AG04449 (cell line): Measurements from ENCODE around the gene CMTM7.

ENCODE experiments used
- CTCF ChIA-PET: fragments of 350-600 bp; formaldehyde crosslinking; extraction: SDS; loops from one replicate; lab custom pipeline; 2021; ENCODE audit warnings: antibody characterized with exemption; lab: Yijun Ruan, JAX
- POLR2A ChIA-PET: fragments of 400-600, 350-600 bp; formaldehyde crosslinking; extraction: SDS; loops from one replicate; lab custom pipeline; 2020; ENCODE audit warnings: antibody characterized with exemption, inconsistent platforms; lab: Yijun Ruan, JAX
- DNase-seq: peaks from one replicate; pipeline ENCODE4 v3.0.0-alpha.2; 2010; ENCODE audit warnings: low read depth, low spot score
- H3K4me3 ChIP-seq: 2 replicates; pipeline ENCODE4 v1.5.1; 2011; ENCODE audit warnings: low read depth, mild to moderate bottlenecking, control low read depth, low read length
- CTCF ChIP-seq: IDR thresholded peaks from one replicate; pipeline ENCODE4 v1.5.1; 2011; ENCODE audit warnings: mild to moderate bottlenecking, moderate library complexity, low read length, control low read depth, inconsistent platforms; ENCODE audit not compliant: insufficient read depth; ENCODE audit errors: missing control alignments

Gene CMTM7

GRCh38 chr3:32392536-32393302 lies 1.1 kb downstream of the CMTM7 start:
- POLR2A ChIA-PET, result interaction anchor here (1.2 kb wide), 1 partner anchor 101 kb away, joined by 3 read pairs; no protein-coding TSS in a partner anchor
- H3K4me3 ChIP-seq, result peak overlapping the region; percentile 74
- TF ChIP-seq CTCF, result no peak
- CTCF ChIA-PET, result interaction anchor here (1.8 to 3.4 kb wide), 3 partner anchors 17 to 96 kb away, joined by 5 to 41 read pairs (median 17); no protein-coding TSS in a partner anchor
- no peak for DNase-seq

GRCh38 chr3:32395496-32395895 lies 3.8 kb downstream of the CMTM7 start:
- DNase-seq, result no peak
- CTCF ChIA-PET, result interaction anchor here (5.1 to 6.9 kb wide), 2 partner anchors 21 to 73 kb away, joined by 30 to 77 read pairs; no protein-coding TSS in a partner anchor
- no peak overlapping the region for H3K4me3 ChIP-seq
- POLR2A ChIA-PET, result no interaction called here
- no peak for TF ChIP-seq CTCF

GRCh38 chr3:32397941-32398340 lies 6.3 kb downstream of the CMTM7 start:
- H3K4me3 ChIP-seq, result no peak overlapping the region
- POLR2A ChIA-PET, result no interaction called here
- TF ChIP-seq CTCF, result no peak
- CTCF ChIA-PET, result interaction anchor here (0.7 to 6.9 kb wide), 13 partner anchors 8 to 156 kb away, joined by 3 to 77 read pairs (median 4); no protein-coding TSS in a partner anchor
- DNase-seq, result no peak

GRCh38 chr3:32398531-32398930 lies 6.9 kb downstream of the CMTM7 start:
- CTCF ChIA-PET, result interaction anchor here (0.7 to 6.9 kb wide), 10 partner anchors 8 to 70 kb away, joined by 3 to 77 read pairs (median 4); no protein-coding TSS in a partner anchor
- no peak for TF ChIP-seq CTCF
- no peak overlapping the region for H3K4me3 ChIP-seq

GRCh38 chr3:32399030-32399620 lies 7.5 kb downstream of the CMTM7 start:
- CTCF ChIA-PET, result interaction anchor here (0.7 to 6.9 kb wide), 10 partner anchors 10 to 69 kb away, joined by 3 to 77 read pairs (median 4); no protein-coding TSS in a partner anchor

More at GRCh38 chr3:32398531-32398930, 6.9 kb downstream of the CMTM7 start:
- POLR2A ChIA-PET, result interaction anchor here (0.6 kb wide), 1 partner anchor 78 kb away, joined by 3 read pairs; no protein-coding TSS in a partner anchor
- no peak for DNase-seq

More at GRCh38 chr3:32399030-32399620, 7.5 kb downstream of the CMTM7 start:
- TF ChIP-seq CTCF, result peak; percentile 23
- DNase-seq, result no peak
- no peak overlapping the region for H3K4me3 ChIP-seq
- POLR2A ChIA-PET, result no interaction called here
